Epithelial cell of proximal tubule (primary cell): ENCODE measurements around the gene ZBTB47. TPM values are rescaled to one million over a fixed set of nuclear protein-coding genes. Genes with fewer than 3 reads are reported as not detected.

Experiments
- DNase-seq: peaks from one replicate; pipeline ENCODE4 v3.0.0-alpha.2; 2011; ENCODE audit warnings: low read depth
- H3K4me3 ChIP-seq: 2 replicates; pipeline ENCODE4 v1.5.1; 2011; ENCODE audit warnings: low read depth, mild to moderate bottlenecking, low read length
- CTCF ChIP-seq: conservative IDR thresholded peaks from 2 replicates; pipeline ENCODE4 v1.5.1; 2012; ENCODE audit warnings: low read depth, mild to moderate bottlenecking, low read length
- total RNA-seq: library from RNA; depleted of rRNA; stranded (reverse); fragments of >200 nt; gene quantifications from 2 replicates; pipeline ENCODE4 v1.2.3, GENCODE V29; 2015

Gene ZBTB47
- total RNA-seq, 1 donor from 2014 or later, result 5.6 TPM

GRCh38 chr3:42698911-42699230, 45.4 kb downstream of the ZBTB47 start:
- TF ChIP-seq CTCF, result no peak
- H3K4me3 ChIP-seq, result no peak overlapping the region
- DNase-seq, result no peak

GRCh38 chr3:42699511-42699971, 46.0 kb downstream of the ZBTB47 start:
- no peak for DNase-seq

GRCh38 chr3:42700366-42701288, 47.1 kb downstream of the ZBTB47 start:
- TF ChIP-seq CTCF, result no peak
- no peak for DNase-seq
- H3K4me3 ChIP-seq, result no peak overlapping the region

More at GRCh38 chr3:42699511-42699971, 46.0 kb downstream of the ZBTB47 start:
- TF ChIP-seq CTCF, result no peak
- H3K4me3 ChIP-seq, result no peak overlapping the region

- TF ChIP-seq CTCF, result peak; percentile 8
- H3K4me3 ChIP-seq, result no peak overlapping the region
- DNase-seq, result no peak
Observed at GRCh38 chr3:42701371-42702065, 48.0 kb downstream of the ZBTB47 start.

- no peak for DNase-seq
- no peak for TF ChIP-seq CTCF
- H3K4me3 ChIP-seq, result no peak within 1 kb of the TSS
Observed at GRCh38 chr3:42702066-42702951, 48.8 kb downstream of the ZBTB47 start, which contains the start of gene HHATL. HHATL (minus strand) TSS chr3:42702798; CDS start chr3:42700826, 1,972 bp downstream.

- H3K4me3 ChIP-seq, result no peak overlapping the region
- DNase-seq, result no peak
- TF ChIP-seq CTCF, result no peak
Observed at GRCh38 chr3:42702982-42703694, 49.6 kb downstream of the ZBTB47 start.
